Measurements from ENCODE around the gene EFHD2.
"Not testable (repeated sequence)": the region's sequence is repeated elsewhere in the genome, so short reads cannot be mapped to it uniquely, and the experiment has no call there.

The EFHD2 gene

GRCh38 chr1:15471723-15472122 is 62.0 kb downstream of the EFHD2 start:
- DNase-seq (ENCODE audit: low read depth in 1 of 2, low spot score in 1 of 2) = not testable (repeated sequence)

DNA sequence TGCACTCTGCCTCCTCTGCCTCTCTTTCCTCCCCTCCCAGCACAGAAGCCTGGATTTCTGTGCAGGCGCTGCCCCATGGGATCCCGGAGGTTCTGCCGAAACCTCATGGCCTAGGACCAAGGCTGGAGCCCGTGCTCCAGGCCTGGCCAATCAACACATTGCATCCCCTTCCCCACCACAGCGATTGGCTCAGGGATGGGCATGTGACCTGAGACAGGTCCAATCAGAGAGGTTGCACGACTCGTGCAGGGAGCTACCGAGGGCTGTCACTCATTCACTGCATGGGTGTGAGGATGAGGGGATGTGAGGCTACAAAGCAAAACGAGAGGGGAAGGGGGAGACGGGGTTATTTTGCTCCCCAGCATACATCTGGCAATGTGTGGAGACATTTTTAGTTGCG is 62.9 kb downstream of the EFHD2 start:
- DNase-seq (ENCODE audit: low read depth in 1 of 2, low spot score in 1 of 2) = no peak

GRCh38 chr1:15475752-15476314 is 66.1 kb downstream of the EFHD2 start, which contains the start of gene CELA2B:
Gene CELA2B (plus strand): TSS chr1:15476104. CDS start chr1:15476126, 22 bp downstream.
- DNase-seq (ENCODE audit: low read depth in 1 of 2, low spot score in 1 of 2) = no peak

DNA sequence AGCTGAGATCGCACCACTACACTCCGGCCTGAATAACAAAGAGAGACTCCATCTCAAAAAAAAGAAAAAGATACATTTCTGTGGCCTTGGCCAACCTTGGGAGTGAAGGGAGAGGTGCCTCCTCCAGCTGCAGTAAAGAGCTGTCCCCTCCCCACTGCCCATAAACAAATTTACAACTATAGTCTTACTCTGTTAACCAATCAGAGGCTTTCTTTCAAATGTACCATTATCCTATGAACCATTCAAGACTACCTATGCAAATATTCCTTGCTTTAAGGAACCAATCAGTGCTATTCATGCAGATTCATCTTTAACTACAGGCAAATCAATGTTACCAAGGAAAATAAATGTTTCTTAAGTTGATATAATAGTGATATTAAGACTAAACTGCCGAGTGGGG is 67.2 kb downstream of the EFHD2 start:
- no peak for DNase-seq (ENCODE audit: low read depth in 1 of 2, low spot score in 1 of 2)

DNA sequence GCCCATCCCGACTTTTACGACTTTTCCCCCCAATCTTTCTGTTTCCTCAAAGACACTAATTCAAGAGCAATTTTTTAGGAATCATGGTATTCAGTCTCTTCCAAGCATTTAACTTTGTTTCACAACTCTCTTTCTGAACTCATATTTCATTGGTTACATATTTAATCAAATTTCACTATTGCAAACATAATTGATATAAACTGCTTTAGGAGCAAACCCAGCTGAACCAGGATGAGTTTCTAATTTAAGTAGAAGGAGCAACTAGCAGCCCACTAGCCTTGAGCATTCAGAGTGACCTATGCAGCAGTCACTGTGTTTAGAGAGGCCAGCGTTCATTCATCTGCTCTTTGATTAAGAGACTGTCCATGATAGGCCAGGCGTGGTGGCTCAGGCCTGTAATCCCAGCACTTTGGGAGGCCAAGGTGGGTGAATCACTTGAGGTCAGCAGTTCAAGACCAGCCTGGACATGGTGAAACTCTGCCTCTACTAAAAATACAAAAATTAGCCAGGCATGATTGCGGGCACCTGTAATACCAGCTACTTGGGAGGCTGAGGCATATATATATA is 68.0 kb downstream of the EFHD2 start:
- DNase-seq (ENCODE audit: low read depth in 1 of 2, low spot score in 1 of 2) = no peak

All from stimulated activated CD4-positive, alpha-beta T cell treated with anti-CD3 and anti-CD28 coated beads, Interleukin-15, amount 100 ng/mL, for 1 hour (primary cell).